K562 (cell line): ENCODE measurements around the gene ARHGAP18. TPM values are rescaled to one million over a fixed set of nuclear protein-coding genes. Genes with fewer than 3 reads are reported as not detected.

Source experiments
- ATAC-seq: fragments of 200-7000 bp; cut with Tn5 transposase; 3 replicates; pipeline ENCODE4 v1.9.1; 2020; ENCODE audit warnings: moderate library complexity
- BruUV-seq: library from RNA; stranded (reverse); fragments of 400-500 nt; replicated peaks from 2 replicates; lab custom pipeline; 2021; lab: Mats Ljungman, UMichigan
- CTCF ChIA-PET: fragments of 300-600 bp; formaldehyde crosslinking; extraction: SDS; loops from one replicate; lab custom pipeline; 2021; ENCODE audit warnings: low intra/inter-chr PET ratio; lab: Yijun Ruan, JAX
- POLR2A ChIA-PET: fragments of 300-600, 350-650 bp; sonication (Branson Sonifier 250); formaldehyde crosslinking; extraction: SDS; loops from one replicate; lab custom pipeline; 2021; ENCODE audit warnings: antibody characterized with exemption, inconsistent platforms; lab: Yijun Ruan, JAX
- DNase-seq, 4 experiments: peaks; one replicate each; pipeline versions ENCODE4 v3.0.0 to v3.0.0-alpha.2; 2011 to 2018; ENCODE audit warnings: low spot score in 3 of 4, mixed read lengths in 3 of 4; ENCODE audit errors: extremely low read depth in 1 of 4
- FAIRE-seq: peaks from 2 replicates; lab custom pipeline; 2011; peaks lifted over from hg19 to GRCh38; lab: Jason Lieb, UNC
- H2AFZ ChIP-seq: 2 replicates; pipeline ENCODE4 v1.6.0; 2011; ENCODE audit warnings: low read depth, low read length, control low read depth, inconsistent platforms
- H3K27ac ChIP-seq: fragments of 200-600 bp; 3 replicates; pipeline ENCODE4 v1.8.0; 2011; ENCODE audit warnings: low read depth, mild to moderate bottlenecking, control low read depth, inconsistent platforms, low read length, moderate library complexity, mixed read lengths; ENCODE audit errors: extremely low read depth
- H3K27me3 ChIP-seq, 2 experiments: fragments of 300-600 bp in 1 of 2; 2 replicates in 1 of 2; 3 replicates in 1 of 2; pipeline versions ENCODE4 v1.6.0 to v1.8.0; 2011; ENCODE audit warnings: inconsistent platforms in 2 of 2, low read length in 2 of 2, mild to moderate bottlenecking in 1 of 2, mixed read lengths in 1 of 2, moderate library complexity in 1 of 2; ENCODE audit not compliant: control insufficient read depth in 2 of 2, insufficient read depth in 2 of 2
- H3K36me3 ChIP-seq: fragments of 300-600 bp; 3 replicates; pipeline ENCODE4 v1.8.0; 2011; ENCODE audit warnings: mild to moderate bottlenecking, low read length, inconsistent platforms; ENCODE audit not compliant: control insufficient read depth, insufficient read depth
- H3K4me1 ChIP-seq, 2 experiments: fragments of 200-600 bp in 1 of 2; replicated peaks in 1 of 2; 2 replicates in 1 of 2; 3 replicates in 1 of 2; pipeline versions ENCODE4 v1.5.1 to v1.8.0; 2011; ENCODE audit warnings: inconsistent platforms in 2 of 2, low read length in 2 of 2, mild to moderate bottlenecking in 1 of 2, mixed read lengths in 1 of 2, moderate library complexity in 1 of 2; ENCODE audit not compliant: control insufficient read depth in 2 of 2, insufficient read depth in 2 of 2
- H3K4me2 ChIP-seq: 2 replicates; pipeline ENCODE4 v1.6.1; 2011; ENCODE audit warnings: low read length, control low read depth, inconsistent platforms, mixed read lengths; ENCODE audit not compliant: insufficient read depth
- H3K4me3 ChIP-seq: fragments of 200-600 bp; sonication (generic), shearing (Covaris generic); 2 replicates; pipeline ENCODE4 v1.5.1; 2016; ENCODE audit warnings: control low read depth, inconsistent platforms
- H3K79me2 ChIP-seq: fragments of 200-600 bp; 3 replicates; pipeline ENCODE4 v1.8.0; 2011; ENCODE audit warnings: low read length, inconsistent platforms; ENCODE audit not compliant: control insufficient read depth, insufficient read depth
- H3K9ac ChIP-seq, 2 experiments: 2 replicates each; pipeline versions ENCODE4 v1.6.0 to v1.6.1; 2011; ENCODE audit warnings: low read depth in 2 of 2, low read length in 2 of 2, control low read depth in 1 of 2, inconsistent platforms in 1 of 2, mild to moderate bottlenecking in 1 of 2, mixed read lengths in 1 of 2; ENCODE audit not compliant: insufficient read depth in 1 of 2
- H3K9me1 ChIP-seq: one replicate; pipeline ENCODE4 v1.6.0; 2011; ENCODE audit warnings: inconsistent platforms, mild to moderate bottlenecking, low read length, moderate library complexity; ENCODE audit not compliant: control insufficient read depth, insufficient read depth
- H3K9me3 ChIP-seq: replicated peaks from 2 replicates; pipeline ENCODE4 v1.5.1; 2011; ENCODE audit warnings: low read depth, low read length, inconsistent platforms; ENCODE audit not compliant: control insufficient read depth, insufficient read depth
- H4K20me1 ChIP-seq: replicated peaks from 2 replicates; pipeline ENCODE4 v1.6.1; 2011; ENCODE audit warnings: low read length, inconsistent platforms, mixed read lengths; ENCODE audit not compliant: control insufficient read depth, insufficient read depth
- FOXP4 ChIP-seq: sonication (generic); formaldehyde crosslinking; IDR thresholded peaks from 2 replicates; pipeline ENCODE4 v1.8.0; 2022; ENCODE audit warnings: mild to moderate bottlenecking, missing genetic modification reagents, borderline replicate concordance
- GATA2 ChIP-seq: sonication (generic); formaldehyde crosslinking; IDR thresholded peaks from 2 replicates; pipeline ENCODE4 v1.4.0; 2020; ENCODE audit warnings: mild to moderate bottlenecking, missing genetic modification reagents
- NR2C2 ChIP-seq, 2 experiments: fragments of 200-800 bp in 1 of 2; sonication (Bioruptor generic) in 1 of 2; sonication (generic) in 1 of 2; formaldehyde crosslinking in 1 of 2; IDR thresholded peaks; 2 replicates each; pipeline versions ENCODE4 v1.6.1 to v1.8.0; 2016 to 2022; ENCODE audit warnings: mild to moderate bottlenecking in 1 of 2, missing compliant biosample characterization in 1 of 2, missing genetic modification characterization in 1 of 2, missing genetic modification reagents in 1 of 2
- ZNF407 ChIP-seq: fragments of 450-650 bp; IDR thresholded peaks from 2 replicates; pipeline ENCODE4 v1.6.1; 2016; ENCODE audit warnings: low read depth
- ZNF707 ChIP-seq: fragments of 250-450 bp; sonication (Bioruptor Pico); conservative IDR thresholded peaks from 2 replicates; pipeline ENCODE4 v1.8.0; 2022; ENCODE audit warnings: inconsistent platforms, mild to moderate bottlenecking, moderate library complexity
- WGBS: fragments of 100-300 bp; shearing (Covaris generic); methylation state at CpG from one replicate; pipeline ENCODE4 v1.1.6; 2016; ENCODE audit warnings: low coverage, mixed read lengths; ENCODE audit not compliant: insufficient coverage; ENCODE audit errors: missing lambda C conversion rate; 5-methylcytosine and 5-hydroxymethylcytosine counted together
- in situ Hi-C: fragments of 300-500 bp; cut with MboI; formaldehyde crosslinking; loops from 4 replicates; pipeline ENCODE4 v1.15.0; 2018; ENCODE audit warnings: inconsistent platforms, mixed read lengths
- intact Hi-C: fragments of 100-400 bp; cut with micrococcal nuclease; formaldehyde crosslinking; loops from 2 replicates; pipeline ENCODE4 v1.14.2; 2022
- polyA plus RNA-seq, 8 experiments: library from polyadenylated mRNA; depleted of rRNA in 4 of 8; stranded (reverse) in 5 of 8; unstranded in 3 of 8; fragments of >200 nt; fragmentation: Nextera tagmentation in 2 of 8; fragmentation: Illumina TruSeq in 1 of 8; extraction: Ambion mirVana in 2 of 8; extraction: Trizol in 1 of 8; gene quantifications; 2 replicates each; pipeline versions ENCODE4 v1.2.1 to v1.2.3, GENCODE V29; 2011 to 2014; ENCODE audit warnings: inconsistent platforms in 1 of 8, missing spikeins in 1 of 8
- total RNA-seq, 7 experiments: library from RNA; depleted of rRNA in 6 of 7; stranded (reverse); fragments of >200 nt in 6 of 7; fragmentation: Illumina TruSeq in 2 of 7; extraction: Trizol in 2 of 7; gene quantifications; 2 replicates each; pipeline versions ENCODE4 v1.2.1 to v1.2.3, GENCODE V29; 2011 to 2021; ENCODE audit warnings: low replicate concordance in 1 of 7

The ARHGAP18 gene
- total and polyA plus RNA-seq, 9 of the 15 experiments (the other 6 are each of a cell fraction or from before 2014, with no cell fraction given), result 13.3 to 29.7 (median 21.1) TPM

- intact Hi-C loops, result no loop called here
- Histone ChIP-seq H3K27ac (no peak overlapping the region), H3K36me3 (no peaks in the 10 kb centered on the region), H4K20me1 (no peaks in the 10 kb centered on the region), H3K4me2 (no peak overlapping the region), H3K9me3 (no peaks in the 10 kb centered on the region), H3K9ac (no peak overlapping the region), H3K27me3 (no peaks in the 10 kb centered on the region; a peak in 2 of 5 replicates), H3K4me1 (no peaks in the 10 kb centered on the region; a peak in 1 of 5 replicates), H3K4me3 (no peak overlapping the region), H2AFZ (no peak overlapping the region), H3K79me2 (no peaks in the 10 kb centered on the region), H3K9me1 (no peaks in the 10 kb centered on the region)
- no peak for DNase-seq
- in situ Hi-C loops, result no loop called here
- ATAC-seq, result peak; percentile 53; the same call in 2 of the 3 replicates
- ChIA-PET CTCF (no interaction called here), POLR2A (interaction anchor here (0.5 kb wide), 1 partner anchor 215 kb away, joined by 3 read pairs; no protein-coding TSS in a partner anchor)
- FAIRE-seq, result no peak
- no TSS peak for BruUV-seq
- WGBS, result 0% methylated on average over 2 of the region's 2 CpGs
- TF ChIP-seq NR2C2 (CRISPR knock-in tag; IDR thresholded peaks at IDR 0.05) (no peak), NR2C2 (tag; IDR thresholded peaks at IDR 0.05) (no peak), ZNF407 (no peak), FOXP4 (no peak), ZNF707 (CRISPR knock-in tag) (no peak), GATA2 (CRISPR knock-in tag) (no peak)
Observed at GRCh38 chr6:129552413-129552812, 157.6 kb downstream of the ARHGAP18 start.
